GM20431 (cell line): ENCODE data around the gene UNC5B.
"Not testable (repeated sequence)": the region's sequence is repeated elsewhere in the genome, so short reads cannot be mapped to it uniquely, and the experiment has no call there.

Experiments
- in situ Hi-C: fragments of 300-500 bp; cut with MseI, MboI; formaldehyde crosslinking; loops from one replicate; pipeline ENCODE4 v1.15.0; 2020; ENCODE audit warnings: low sequenced_read_pairs; ENCODE audit not compliant: unreplicated experiment

UNC5B gene

GRCh38 chr10:71263376-71263775, 51.0 kb downstream of the UNC5B start:
- in situ Hi-C loops = no loop called here

GRCh38 chr10:71264345-71265200, 52.2 kb downstream of the UNC5B start:
- in situ Hi-C loops = no loop called here

GRCh38 chr10:71265201-71265575, 52.8 kb downstream of the UNC5B start:
- in situ Hi-C loops = no loop called here

- in situ Hi-C loops = no loop called here
These were observed 53.3 kb downstream of the UNC5B start for GRCh38 chr10:71265618-71266146.

GRCh38 chr10:71266147-71266917, 54.0 kb downstream of the UNC5B start:
- in situ Hi-C loops = no loop called here

- in situ Hi-C loops = no loop called here
These were observed 54.6 kb downstream of the UNC5B start for GRCh38 chr10:71266918-71267442.

GRCh38 chr10:71267508-71268240, 55.3 kb downstream of the UNC5B start:
- in situ Hi-C loops = no loop called here

- in situ Hi-C loops = no loop called here
These were observed 55.9 kb downstream of the UNC5B start for GRCh38 chr10:71268247-71268691.

GRCh38 chr10:71268758-71269157, 56.4 kb downstream of the UNC5B start:
- in situ Hi-C loops = no loop called here

GRCh38 chr10:71269301-71270288, 57.2 kb downstream of the UNC5B start:
- in situ Hi-C loops = no loop called here

- in situ Hi-C loops = no loop called here
These were observed 58.2 kb downstream of the UNC5B start for GRCh38 chr10:71270301-71271220.

GRCh38 chr10:71271662-71272055, 59.3 kb downstream of the UNC5B start:
- in situ Hi-C loops = no loop called here

- in situ Hi-C loops = no loop called here
These were observed 59.8 kb downstream of the UNC5B start for GRCh38 chr10:71272056-71272771.

- in situ Hi-C loops = not testable (repeated sequence)
These were observed 60.6 kb downstream of the UNC5B start for GRCh38 chr10:71272974-71273373.

GRCh38 chr10:71273506-71273905, 61.1 kb downstream of the UNC5B start:
- in situ Hi-C loops = no loop called here

GRCh38 chr10:71274901-71275796, 62.8 kb downstream of the UNC5B start:
- in situ Hi-C loops = no loop called here
